Esophagus muscularis mucosa (tissue), 4 donors: ENCODE measurements around the gene DEDD. TPM values are rescaled to one million over a fixed set of nuclear protein-coding genes. Genes with fewer than 3 reads are reported as not detected.
A peak's percentile ranks its signal among the peaks of the same experiment; 100 is the strongest.

ENCODE experiments used
- DNase-seq: peaks from one replicate; pipeline ENCODE4 v3.0.0-alpha.2; 2017; ENCODE audit errors: extremely low spot score
- H3K27ac ChIP-seq, 4 donors: fragments of 200-600 bp; sonication (generic); replicated peaks in 1 of 4; 1 replicate in 3 of 4; 2 replicates in 1 of 4; pipeline ENCODE4 v1.5.1; 2016 to 2019; ENCODE audit warnings: mild to moderate bottlenecking in 1 of 4
- H3K27me3 ChIP-seq, 4 donors: fragments of 200-600 bp; sonication (generic); one replicate each; pipeline versions ENCODE4 v1.5.1 to v1.6.0; 2016 to 2019
- H3K36me3 ChIP-seq, 4 donors: fragments of 200-600 bp; sonication (generic); one replicate each; pipeline ENCODE4 v1.5.1; 2016 to 2019
- H3K4me1 ChIP-seq, 4 donors: fragments of 200-600 bp; sonication (generic); one replicate each; pipeline ENCODE4 v1.5.1; 2016 to 2019
- H3K4me3 ChIP-seq, 4 donors: fragments of 200-600 bp; sonication (generic); 1 replicate in 2 of 4; 2 replicates in 2 of 4; pipeline ENCODE4 v1.5.1; 2016 to 2019; ENCODE audit warnings: mild to moderate bottlenecking in 4 of 4, moderate library complexity in 1 of 4
- H3K9me3 ChIP-seq, 4 donors: fragments of 200-600 bp; sonication (generic); 1 replicate in 3 of 4; 2 replicates in 1 of 4; pipeline ENCODE4 v1.5.1; 2016 to 2019
- CTCF ChIP-seq, 3 experiments: fragments of 200-600 bp in 2 of 3; fragments of 450-650 bp in 1 of 3; sonication (generic) in 2 of 3; IDR thresholded peaks; one replicate each; pipeline ENCODE4 v1.5.1; 2017 to 2019; ENCODE audit warnings: antibody characterized with exemption in 3 of 3, mild to moderate bottlenecking in 2 of 3, moderate library complexity in 1 of 3
- EP300 ChIP-seq: sonication (generic); formaldehyde crosslinking; IDR thresholded peaks from one replicate; pipeline ENCODE4 v1.6.1; 2017; ENCODE audit warnings: antibody characterized with exemption
- POLR2A ChIP-seq: fragments of 450-650 bp; IDR thresholded peaks from one replicate; pipeline ENCODE4 v1.6.1; 2017; ENCODE audit warnings: antibody characterized with exemption, moderate library complexity, mild to moderate bottlenecking, low read depth
- POLR2AphosphoS5 ChIP-seq, 2 donors: sonication (generic); formaldehyde crosslinking; IDR thresholded peaks; one replicate each; pipeline ENCODE4 v1.6.1; 2017; ENCODE audit warnings: antibody characterized with exemption in 2 of 2
- WGBS: methylation state at CpG from one replicate; pipeline ENCODE4 v1.1.5; 2018; 5-methylcytosine and 5-hydroxymethylcytosine counted together
- intact Hi-C: fragments of 100-400 bp; cut with DNase I; formaldehyde crosslinking; loops from one replicate; pipeline ENCODE4 v1.15.1; 2023
- total RNA-seq, 4 donors: library from RNA; depleted of rRNA; stranded (reverse); fragments of >200 nt; gene quantifications; one replicate each; pipeline versions ENCODE4 v1.1.0 to v1.2.1, GENCODE V29; 2016

Gene DEDD
- total RNA-seq, 4 donors from 2014 or later, result 37.0 to 82.5 (median 47.7) TPM

GRCh38 chr1:161177112-161177935, 44.9 kb upstream of the DEDD start, which contains the start of gene B4GALT3:
TSS of gene B4GALT3 (minus strand) at chr1:161177507. CDS start at chr1:161176060, 1,447 bp downstream.
- peak; percentile 98 for DNase-seq
- Histone ChIP-seq H3K4me1 (peaks cover 32 to 39% (median 38%) of the 10 kb centered on the region in 4 donors), H3K27me3 (no peaks in the 10 kb centered on the region), H3K4me3 (peak within 1 kb of the TSS; percentile 69 to 82 (median 80)), H3K9me3 (no peaks in the 10 kb centered on the region), H3K27ac (peak within 1 kb of the TSS; percentile 87 to 94 (median 90)), H3K36me3 (peaks cover 23 to 40% (median 36%) of the 10 kb centered on the region in 4 donors)
- intact Hi-C loops, result no loop called here
- TF ChIP-seq CTCF (IDR thresholded peaks at IDR 0.05) (peak in 1 of 3 experiments; percentile 19), POLR2A (peak; percentile 76), EP300 (no peak), POLR2AphosphoS5 (IDR thresholded peaks at IDR 0.05) (peak; percentile 88 to 94)
- WGBS, result 8% methylated on average over 17 of the region's 50 CpGs

- peaks cover 33 to 41% (median 39%) of the 10 kb centered on the region in 4 donors for H3K4me1 ChIP-seq
- intact Hi-C loops, result no loop called here
- peak overlapping the region; percentile 87 to 94 (median 90) for H3K27ac ChIP-seq
- H3K9me3 ChIP-seq, result no peaks in the 10 kb centered on the region
- H3K4me3 ChIP-seq, result peak overlapping the region; percentile 69 to 82 (median 80)
- no peak for DNase-seq
- no peaks in the 10 kb centered on the region for H3K27me3 ChIP-seq
- TF ChIP-seq POLR2A (no peak), POLR2AphosphoS5 (IDR thresholded peaks at IDR 0.05) (no peak), CTCF (IDR thresholded peaks at IDR 0.05) (no peak), EP300 (no peak)
- 22% methylated on average over 17 of the region's 17 CpGs for WGBS
- peaks cover 26 to 47% (median 43%) of the 10 kb centered on the region in 4 donors for H3K36me3 ChIP-seq
These were observed 44.1 kb upstream of the DEDD start for GRCh38 chr1:161176468-161177111.

GRCh38 chr1:161175771-161176453, 43.4 kb upstream of the DEDD start:
- peaks cover 33 to 46% (median 39%) of the 10 kb centered on the region in 4 donors for H3K4me1 ChIP-seq
- DNase-seq, result no peak
- TF ChIP-seq CTCF (IDR thresholded peaks at IDR 0.05) (no peak), POLR2AphosphoS5 (IDR thresholded peaks at IDR 0.05) (no peak), EP300 (no peak), POLR2A (no peak)
- H3K9me3 ChIP-seq, result no peaks in the 10 kb centered on the region
- peak overlapping the region; percentile 69 to 82 (median 80) for H3K4me3 ChIP-seq
- intact Hi-C loops, result no loop called here
- H3K27me3 ChIP-seq, result no peaks in the 10 kb centered on the region
- WGBS, result 89% methylated on average over 10 of the region's 10 CpGs
- peak overlapping the region; percentile 87 to 94 (median 90) for H3K27ac ChIP-seq
- peaks cover 33 to 54% (median 50%) of the 10 kb centered on the region in 4 donors for H3K36me3 ChIP-seq

GRCh38 chr1:161174911-161175310, 42.4 kb upstream of the DEDD start:
- H3K4me3 ChIP-seq, result no peak overlapping the region
- H3K36me3 ChIP-seq, result peaks cover 41 to 64% (median 60%) of the 10 kb centered on the region in 4 donors
- TF ChIP-seq POLR2AphosphoS5 (IDR thresholded peaks at IDR 0.05) (no peak), POLR2A (no peak), CTCF (IDR thresholded peaks at IDR 0.05) (no peak)
- H3K27ac ChIP-seq, result peak overlapping the region in 1 of 4 donors; percentile 92
- intact Hi-C loops, result no loop called here
- H3K27me3 ChIP-seq, result no peaks in the 10 kb centered on the region
- H3K4me1 ChIP-seq, result peaks cover 30 to 46% (median 39%) of the 10 kb centered on the region in 4 donors
- 85% methylated on average over 11 of the region's 11 CpGs for WGBS
- no peak for DNase-seq
- no peaks in the 10 kb centered on the region for H3K9me3 ChIP-seq
